Uterus (tissue), 2 donors: Measurements from ENCODE around the gene AXIN1.

ENCODE experiments used
- POLR2A ChIP-seq, 2 donors: fragments of 450-650 bp; IDR thresholded peaks; one replicate each; pipeline ENCODE4 v1.6.1; 2016; ENCODE audit warnings: antibody characterized with exemption in 2 of 2, mild to moderate bottlenecking in 1 of 2, moderate library complexity in 1 of 2
- TF ChIP-seq, protein P1 (sequence below), 4 experiments: fragments of 200-600 bp in 2 of 4; fragments of 450-650 bp in 2 of 4; sonication (generic) in 2 of 4; IDR thresholded peaks; one replicate each; pipeline ENCODE4 v1.5.1; 2016 to 2019; ENCODE audit warnings: antibody characterized with exemption in 4 of 4, mild to moderate bottlenecking in 2 of 4, moderate library complexity in 1 of 4

DNA sequence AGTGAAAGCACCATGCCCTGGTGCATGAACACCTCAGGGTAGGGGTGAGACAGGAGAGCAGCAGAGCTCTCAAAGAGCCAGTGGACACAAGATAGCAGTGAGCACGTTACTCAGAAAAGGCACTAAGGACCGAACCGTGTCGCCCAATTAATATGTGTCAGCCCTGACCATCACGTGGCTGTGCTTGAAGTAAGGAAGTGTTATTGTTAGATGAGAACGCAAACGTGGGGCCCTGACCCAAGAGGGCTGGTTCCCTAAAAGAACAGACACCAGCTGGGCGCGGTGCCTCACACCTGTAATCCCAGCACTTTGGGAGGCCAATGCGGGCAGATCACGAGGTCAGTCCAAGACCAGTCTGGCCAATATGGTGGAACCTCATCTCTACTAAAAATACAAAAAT lies 16.3 kb downstream of the AXIN1 start:
- TF ChIP-seq, protein P1, sequence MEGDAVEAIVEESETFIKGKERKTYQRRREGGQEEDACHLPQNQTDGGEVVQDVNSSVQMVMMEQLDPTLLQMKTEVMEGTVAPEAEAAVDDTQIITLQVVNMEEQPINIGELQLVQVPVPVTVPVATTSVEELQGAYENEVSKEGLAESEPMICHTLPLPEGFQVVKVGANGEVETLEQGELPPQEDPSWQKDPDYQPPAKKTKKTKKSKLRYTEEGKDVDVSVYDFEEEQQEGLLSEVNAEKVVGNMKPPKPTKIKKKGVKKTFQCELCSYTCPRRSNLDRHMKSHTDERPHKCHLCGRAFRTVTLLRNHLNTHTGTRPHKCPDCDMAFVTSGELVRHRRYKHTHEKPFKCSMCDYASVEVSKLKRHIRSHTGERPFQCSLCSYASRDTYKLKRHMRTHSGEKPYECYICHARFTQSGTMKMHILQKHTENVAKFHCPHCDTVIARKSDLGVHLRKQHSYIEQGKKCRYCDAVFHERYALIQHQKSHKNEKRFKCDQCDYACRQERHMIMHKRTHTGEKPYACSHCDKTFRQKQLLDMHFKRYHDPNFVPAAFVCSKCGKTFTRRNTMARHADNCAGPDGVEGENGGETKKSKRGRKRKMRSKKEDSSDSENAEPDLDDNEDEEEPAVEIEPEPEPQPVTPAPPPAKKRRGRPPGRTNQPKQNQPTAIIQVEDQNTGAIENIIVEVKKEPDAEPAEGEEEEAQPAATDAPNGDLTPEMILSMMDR (IDR thresholded peaks at IDR 0.05), result no peak
- TF ChIP-seq POLR2A (IDR thresholded peaks at IDR 0.05), result no peak
